Fibroblast of lung (primary cell): ENCODE results near the gene NR3C1. TPM values are rescaled to one million over a fixed set of nuclear protein-coding genes. Genes with fewer than 3 reads are reported as not detected.

Experiments
- DNase-seq, 2 donors: peaks; one replicate each; pipeline versions ENCODE4 v3.0.0 to v3.0.0-alpha.2; 2010; ENCODE audit warnings: low read depth in 2 of 2
- H2AFZ ChIP-seq: 2 replicates; pipeline ENCODE4 v1.5.1; 2012; ENCODE audit warnings: low read length, control low read depth, inconsistent platforms
- H3K27ac ChIP-seq: 2 replicates; pipeline ENCODE4 v1.5.1; 2011; ENCODE audit warnings: low read length, control low read depth; ENCODE audit not compliant: insufficient read depth
- H3K27me3 ChIP-seq: 2 replicates; pipeline ENCODE4 v1.5.1; 2011; ENCODE audit warnings: mild to moderate bottlenecking, low read length; ENCODE audit not compliant: control insufficient read depth, insufficient read depth
- H3K36me3 ChIP-seq: 2 replicates; pipeline ENCODE4 v1.5.1; 2011; ENCODE audit warnings: low read length; ENCODE audit not compliant: control insufficient read depth, insufficient read depth
- H3K4me1 ChIP-seq: 2 replicates; pipeline ENCODE4 v1.5.1; 2011; ENCODE audit warnings: low read length; ENCODE audit not compliant: control insufficient read depth, insufficient read depth; ENCODE audit errors: extremely low read depth
- H3K4me2 ChIP-seq: 2 replicates; pipeline ENCODE4 v1.5.1; 2011; ENCODE audit warnings: low read length, control low read depth; ENCODE audit not compliant: insufficient read depth; ENCODE audit errors: extremely low read depth
- H3K4me3 ChIP-seq, 4 experiments: fragments of 200-600 bp in 1 of 4; sonication (generic) in 1 of 4; replicated peaks in 1 of 4; 2 replicates each; pipeline ENCODE4 v1.5.1; 2011 to 2016; ENCODE audit warnings: low read length in 4 of 4, low read depth in 3 of 4, mild to moderate bottlenecking in 3 of 4, control low read depth in 2 of 4, inconsistent platforms in 1 of 4, mixed read lengths in 1 of 4; ENCODE audit not compliant: insufficient read depth in 1 of 4; ENCODE audit errors: control extremely low read depth in 1 of 4
- H3K79me2 ChIP-seq: 2 replicates; pipeline ENCODE4 v1.5.1; 2012; ENCODE audit warnings: mild to moderate bottlenecking, low read length, inconsistent platforms; ENCODE audit not compliant: control insufficient read depth, insufficient read depth
- H3K9ac ChIP-seq: 2 replicates; pipeline ENCODE4 v1.5.1; 2011; ENCODE audit warnings: mild to moderate bottlenecking, low read length, control low read depth; ENCODE audit not compliant: insufficient read depth
- H3K9me3 ChIP-seq: 2 replicates; pipeline ENCODE4 v1.5.1; 2012; ENCODE audit warnings: low read depth, low read length; ENCODE audit not compliant: control insufficient read depth, insufficient read depth
- H4K20me1 ChIP-seq: 2 replicates; pipeline ENCODE4 v1.5.1; 2011; ENCODE audit warnings: low read length; ENCODE audit not compliant: control insufficient read depth, insufficient read depth; ENCODE audit errors: extremely low read depth
- CTCF ChIP-seq, 2 donors: IDR thresholded peaks in 1 of 2; conservative IDR thresholded peaks in 1 of 2; 1 replicate in 1 of 2; 2 replicates in 1 of 2; pipeline ENCODE4 v1.5.1; 2011 to 2012; ENCODE audit warnings: low read length in 2 of 2, control low read depth in 1 of 2, inconsistent platforms in 1 of 2, low read depth in 1 of 2, mild to moderate bottlenecking in 1 of 2
- EZH2 ChIP-seq: IDR thresholded peaks from 2 replicates; pipeline ENCODE4 v1.5.1; 2012; ENCODE audit warnings: low read length, control low read depth, mild to moderate bottlenecking; ENCODE audit errors: missing control alignments
- polyA plus RNA-seq, 2 donors: library from polyadenylated mRNA; depleted of rRNA in 1 of 2; stranded (reverse) in 1 of 2; unstranded in 1 of 2; fragments of >200 nt; gene quantifications; 2 replicates each; pipeline ENCODE4 v1.2.1, GENCODE V29; 2011 to 2012; ENCODE audit warnings: missing spikeins in 1 of 2
- total RNA-seq: library from RNA; depleted of rRNA; stranded (reverse); fragments of >200 nt; gene quantifications from 2 replicates; pipeline ENCODE4 v1.2.1, GENCODE V29; 2014

Gene NR3C1
- total and polyA plus RNA-seq, 2 donors (not counting 1 experiment from before 2014, with no cell fraction given), result 85.3 to 126 TPM

- Histone ChIP-seq H3K36me3 (no peaks in the 10 kb centered on the region), H3K9me3 (no peaks in the 10 kb centered on the region), H4K20me1 (no peaks in the 10 kb centered on the region), H3K4me2 (no peak overlapping the region), H3K27me3 (no peaks in the 10 kb centered on the region), H3K27ac (no peak overlapping the region), H3K9ac (no peak overlapping the region), H3K4me1 (peaks cover 9% of the 10 kb centered on the region), H3K79me2 (no peaks in the 10 kb centered on the region), H2AFZ (no peak overlapping the region), H3K4me3 (no peak overlapping the region)
- TF ChIP-seq EZH2, result no peak
- TF ChIP-seq CTCF (conservative IDR thresholded peaks at IDR 0.05 in 1 of 2, IDR thresholded peaks at IDR 0.05 in 1 of 2; ENCODE audit: low read depth in 1 of 2, low read length in 2 of 2), result no peak
- DNase-seq, result no peak
These were observed 174.0 kb downstream of the NR3C1 start for GRCh38 chr5:143229426-143229895.

GRCh38 chr5:143228597-143229293 is 174.7 kb downstream of the NR3C1 start:
- no peak overlapping the region for H3K27ac ChIP-seq
- H3K9me3 ChIP-seq, result no peaks in the 10 kb centered on the region
- no peak for DNase-seq
- no peak overlapping the region for H3K4me2 ChIP-seq
- TF ChIP-seq EZH2 (no peak), CTCF (conservative IDR thresholded peaks at IDR 0.05 in 1 of 2, IDR thresholded peaks at IDR 0.05 in 1 of 2; ENCODE audit: low read depth in 1 of 2, low read length in 2 of 2) (no peak)
- H3K36me3 ChIP-seq, result no peaks in the 10 kb centered on the region
- H3K4me1 ChIP-seq, result peaks cover 7% of the 10 kb centered on the region
- no peak overlapping the region for H3K9ac ChIP-seq
- no peaks in the 10 kb centered on the region for H3K79me2 ChIP-seq
- no peak overlapping the region for H2AFZ ChIP-seq
- no peaks in the 10 kb centered on the region for H4K20me1 ChIP-seq
- no peak overlapping the region for H3K4me3 ChIP-seq
- no peaks in the 10 kb centered on the region for H3K27me3 ChIP-seq
